Aorta (tissue), 5 donors: Measurements from ENCODE around the gene CEP112. TPM values are rescaled to one million over a fixed set of nuclear protein-coding genes. Genes with fewer than 3 reads are reported as not detected.

Experiments used
- ATAC-seq: fragments of 200-7000 bp; cut with Tn5 transposase; one replicate; pipeline ENCODE4 v1.9.1; 2022; ENCODE audit warnings: moderate library complexity; ENCODE audit not compliant: low FRiP score
- DNase-seq, 2 donors: peaks; one replicate each; pipeline ENCODE4 v3.0.0-alpha.2; 2020
- H3K27ac ChIP-seq, 2 donors: one replicate each; pipeline ENCODE4 v1.5.1; 2013; ENCODE audit warnings: low read length in 2 of 2, mild to moderate bottlenecking in 2 of 2, moderate library complexity in 2 of 2, control low read depth in 1 of 2, inconsistent platforms in 1 of 2, low read depth in 1 of 2
- H3K27me3 ChIP-seq, 2 donors: one replicate each; pipeline ENCODE4 v1.6.1; 2013; ENCODE audit warnings: control low read depth in 1 of 2, low read length in 1 of 2, mild to moderate bottlenecking in 1 of 2, moderate library complexity in 1 of 2; ENCODE audit not compliant: insufficient read depth in 2 of 2, control insufficient read depth in 1 of 2
- H3K36me3 ChIP-seq, 2 donors: one replicate each; pipeline ENCODE4 v1.6.1; 2013; ENCODE audit warnings: control low read depth in 1 of 2, low read length in 1 of 2, mild to moderate bottlenecking in 1 of 2; ENCODE audit not compliant: insufficient read depth in 2 of 2, control insufficient read depth in 1 of 2
- H3K4me1 ChIP-seq, 2 donors: one replicate each; pipeline ENCODE4 v1.6.1; 2013; ENCODE audit warnings: low read length in 2 of 2, control low read depth in 1 of 2, mild to moderate bottlenecking in 1 of 2, moderate library complexity in 1 of 2; ENCODE audit not compliant: insufficient read depth in 2 of 2, control insufficient read depth in 1 of 2
- H3K4me3 ChIP-seq, 2 donors: one replicate each; pipeline ENCODE4 v1.5.1; 2013; ENCODE audit warnings: low read length in 2 of 2, control low read depth in 1 of 2, mild to moderate bottlenecking in 1 of 2
- H3K9me3 ChIP-seq: one replicate; pipeline ENCODE4 v1.6.1; 2013; ENCODE audit warnings: mild to moderate bottlenecking, low read length; ENCODE audit not compliant: control insufficient read depth
- WGBS, 2 donors: extraction: QIAGEN DNeasy Blood & Tissue Kit; methylation state at CpG; one replicate each; pipeline ENCODE4 v1.1.7; 2013; 5-methylcytosine and 5-hydroxymethylcytosine counted together
- intact Hi-C, 2 donors: fragments of 100-400 bp; cut with DNase I; formaldehyde crosslinking; loops; one replicate each; pipeline versions ENCODE4 v1.14.2 to v1.15.0; 2022
- polyA plus RNA-seq, 2 donors: library from polyadenylated mRNA; stranded (reverse); fragments of 200-250 nt; gene quantifications; one replicate each; pipeline ENCODE4 v1.2.3, GENCODE V29; 2013
- total RNA-seq, 2 donors: library from RNA; stranded (reverse); fragmentation: NEBNext Ultra II Directional; extraction: Animal tissue kit (Norgen Biotek cat#: 25700); gene quantifications; one replicate each; pipeline ENCODE4 v1.2.1, GENCODE V29; 2021
- donor health status: healthy with polysubstance abuse.
- donor health status: Bipolar disorder and iron deficiency.
- donor health status: DM: no; HTN: no; CAD: no.
- donor health status: DM: no; HTN: no; CAD: no.
- donor health status: DM: yes; HTN: yes; CAD: no.

The CEP112 gene
- total and polyA plus RNA-seq, 4 donors = 17.5 to 47.5 (median 30.7) TPM

GRCh38 chr17:65902155-65902554 lies 289.8 kb downstream of the CEP112 start:
- ATAC-seq (no peak), DNase-seq (no peak)
- WGBS, 2 donors = 96 to 97% methylated on average over 10 of the region's 10 CpGs
- Histone ChIP-seq H3K27me3 (no peaks in the 10 kb centered on the region), H3K4me1 (no peaks in the 10 kb centered on the region), H3K27ac (no peak overlapping the region), H3K4me3 (no peak overlapping the region), H3K36me3 (no peaks in the 10 kb centered on the region), H3K9me3 (no peaks in the 10 kb centered on the region)
- intact Hi-C loops = no loop called here

GRCh38 chr17:65901394-65901793 lies 290.5 kb downstream of the CEP112 start:
- Histone ChIP-seq H3K4me3 (no peak overlapping the region), H3K27ac (no peak overlapping the region), H3K36me3 (no peaks in the 10 kb centered on the region), H3K4me1 (no peaks in the 10 kb centered on the region), H3K9me3 (no peaks in the 10 kb centered on the region), H3K27me3 (no peaks in the 10 kb centered on the region)
- ATAC-seq (no peak), DNase-seq (no peak)
- intact Hi-C loops = no loop called here

GRCh38 chr17:65900216-65900615 lies 291.7 kb downstream of the CEP112 start:
- 91 to 94% methylated on average over 6 of the region's 6 CpGs for WGBS, 2 donors
- no peaks in the 10 kb centered on the region for H3K27me3 ChIP-seq

GRCh38 chr17:65898651-65899050 lies 293.3 kb downstream of the CEP112 start:
- no peaks in the 10 kb centered on the region for H3K36me3 ChIP-seq
- no peak overlapping the region for H3K27ac ChIP-seq
- no peaks in the 10 kb centered on the region for H3K4me1 ChIP-seq
- no peak overlapping the region for H3K4me3 ChIP-seq
- ATAC-seq (no peak), DNase-seq (no peak)
- intact Hi-C loops = no loop called here
- WGBS, 2 donors = 94 to 95% methylated on average over 3 of the region's 3 CpGs
- H3K27me3 ChIP-seq = no peaks in the 10 kb centered on the region
- H3K9me3 ChIP-seq = no peaks in the 10 kb centered on the region

More at GRCh38 chr17:65900216-65900615, 291.7 kb downstream of the CEP112 start:
- no peaks in the 10 kb centered on the region for H3K4me1 ChIP-seq
- no peak overlapping the region for H3K4me3 ChIP-seq
- DNase-seq (no peak), ATAC-seq (no peak)
- H3K36me3 ChIP-seq = no peaks in the 10 kb centered on the region
- intact Hi-C loops = no loop called here
- no peaks in the 10 kb centered on the region for H3K9me3 ChIP-seq
- H3K27ac ChIP-seq = no peak overlapping the region

GRCh38 chr17:65896889-65897288 lies 295.0 kb downstream of the CEP112 start:
- H3K27ac ChIP-seq = no peak overlapping the region
- ATAC-seq (no peak), DNase-seq (no peak)
- no peaks in the 10 kb centered on the region for H3K36me3 ChIP-seq
- no peaks in the 10 kb centered on the region for H3K9me3 ChIP-seq
- H3K4me1 ChIP-seq = no peaks in the 10 kb centered on the region
- no peaks in the 10 kb centered on the region for H3K27me3 ChIP-seq
- intact Hi-C loops = no loop called here
- no peak overlapping the region for H3K4me3 ChIP-seq

- Histone ChIP-seq H3K27ac (no peak overlapping the region), H3K27me3 (no peaks in the 10 kb centered on the region), H3K4me3 (no peak overlapping the region), H3K4me1 (no peaks in the 10 kb centered on the region), H3K9me3 (no peaks in the 10 kb centered on the region), H3K36me3 (no peaks in the 10 kb centered on the region)
- DNase-seq = no peak
- intact Hi-C loops = no loop called here
- no peak for ATAC-seq
Observed at GRCh38 chr17:65895969-65896368, 296.0 kb downstream of the CEP112 start.

GRCh38 chr17:65893692-65894279 lies 298.1 kb downstream of the CEP112 start:
- DNase-seq = no peak
- Histone ChIP-seq H3K4me1 (no peaks in the 10 kb centered on the region), H3K36me3 (no peaks in the 10 kb centered on the region), H3K4me3 (no peak overlapping the region), H3K27me3 (no peaks in the 10 kb centered on the region), H3K27ac (no peak overlapping the region), H3K9me3 (no peaks in the 10 kb centered on the region)
- intact Hi-C loops = no loop called here
- 94 to 96% methylated on average over 3 of the region's 3 CpGs for WGBS, 2 donors
- ATAC-seq = no peak

DNA sequence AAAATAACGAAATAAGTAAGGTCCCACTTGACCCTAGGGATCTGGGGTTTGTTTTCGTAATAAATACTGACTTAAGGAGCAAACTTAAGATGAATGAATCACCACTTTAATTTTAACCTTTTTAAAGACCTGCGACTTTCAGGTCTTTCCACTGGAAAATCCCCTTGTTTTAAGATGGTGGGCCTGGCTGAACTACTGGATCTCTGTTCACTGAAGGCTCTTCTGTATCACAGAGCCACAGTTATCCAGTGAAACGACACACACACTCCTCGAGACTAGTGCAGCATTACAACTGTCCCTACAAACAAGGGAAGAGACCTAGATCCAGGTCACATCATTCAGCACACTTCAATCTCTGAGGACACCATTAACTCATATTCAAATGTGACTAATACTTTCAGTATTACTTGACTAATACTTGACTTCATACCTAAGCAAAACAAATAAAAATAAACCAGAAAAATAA lies 299.0 kb downstream of the CEP112 start:
- Histone ChIP-seq H3K9me3 (no peaks in the 10 kb centered on the region), H3K36me3 (no peaks in the 10 kb centered on the region), H3K27me3 (no peaks in the 10 kb centered on the region), H3K4me3 (no peak overlapping the region), H3K4me1 (no peaks in the 10 kb centered on the region), H3K27ac (no peak overlapping the region)
- ATAC-seq = no peak
- intact Hi-C loops = no loop called here
- 86 to 91% methylated on average over 5 of the region's 5 CpGs for WGBS, 2 donors
- no peak for DNase-seq

DNA sequence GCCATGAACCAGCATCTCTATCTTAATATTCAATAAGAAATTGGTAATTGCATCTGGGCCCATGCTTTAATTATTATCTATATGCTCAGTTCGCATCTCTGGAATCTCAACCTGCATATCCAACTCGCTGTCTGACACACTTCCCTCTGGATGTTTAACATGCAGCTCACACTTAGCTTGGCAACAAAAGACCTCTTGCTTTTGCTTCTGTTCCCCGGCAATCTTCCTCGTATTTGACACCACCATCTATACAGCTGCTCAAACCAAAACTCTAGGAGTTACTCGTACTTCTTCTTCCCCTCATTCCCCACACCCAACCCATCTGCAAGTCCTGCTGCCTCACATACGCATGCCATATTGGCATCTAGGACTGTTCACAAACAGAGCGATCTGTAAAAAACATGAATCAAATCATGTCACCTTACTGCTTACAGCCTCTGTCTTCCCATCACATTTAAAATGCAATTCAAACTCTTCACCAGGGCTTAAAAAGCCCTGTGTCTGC lies 300.6 kb downstream of the CEP112 start:
- ATAC-seq (no peak), DNase-seq (no peak)
- no peak overlapping the region for H3K27ac ChIP-seq
- no peaks in the 10 kb centered on the region for H3K9me3 ChIP-seq
- H3K4me3 ChIP-seq = no peak overlapping the region
- intact Hi-C loops = no loop called here
- H3K27me3 ChIP-seq = no peaks in the 10 kb centered on the region
- peaks cover 0 to 2% of the 10 kb centered on the region in 2 donors for H3K4me1 ChIP-seq
- no peaks in the 10 kb centered on the region for H3K36me3 ChIP-seq
- 96% methylated on average over 7 of the region's 7 CpGs for WGBS, 2 donors
